K562 (cell line): ENCODE measurements around the gene DCAF6. TPM values are rescaled to one million over a fixed set of nuclear protein-coding genes. Genes with fewer than 3 reads are reported as not detected.

ENCODE experiments used
- ATAC-seq: fragments of 200-7000 bp; cut with Tn5 transposase; 3 replicates; pipeline ENCODE4 v1.9.1; 2020; ENCODE audit warnings: moderate library complexity
- BruUV-seq: library from RNA; stranded (reverse); fragments of 400-500 nt; replicated peaks from 2 replicates; lab custom pipeline; 2021; lab: Mats Ljungman, UMichigan
- CTCF ChIA-PET: fragments of 300-600 bp; formaldehyde crosslinking; extraction: SDS; loops from one replicate; lab custom pipeline; 2021; ENCODE audit warnings: low intra/inter-chr PET ratio; lab: Yijun Ruan, JAX
- POLR2A ChIA-PET: fragments of 300-600, 350-650 bp; sonication (Branson Sonifier 250); formaldehyde crosslinking; extraction: SDS; loops from one replicate; lab custom pipeline; 2021; ENCODE audit warnings: antibody characterized with exemption, inconsistent platforms; lab: Yijun Ruan, JAX
- DNase-seq, 4 experiments: peaks; one replicate each; pipeline versions ENCODE4 v3.0.0 to v3.0.0-alpha.2; 2011 to 2018; ENCODE audit warnings: low spot score in 3 of 4, mixed read lengths in 3 of 4; ENCODE audit errors: extremely low read depth in 1 of 4
- FAIRE-seq: peaks from 2 replicates; lab custom pipeline; 2011; peaks lifted over from hg19 to GRCh38; lab: Jason Lieb, UNC
- H2AFZ ChIP-seq: 2 replicates; pipeline ENCODE4 v1.6.0; 2011; ENCODE audit warnings: low read depth, low read length, control low read depth, inconsistent platforms
- H3K27ac ChIP-seq: fragments of 200-600 bp; 3 replicates; pipeline ENCODE4 v1.8.0; 2011; ENCODE audit warnings: low read depth, mild to moderate bottlenecking, control low read depth, inconsistent platforms, low read length, moderate library complexity, mixed read lengths; ENCODE audit errors: extremely low read depth
- H3K27me3 ChIP-seq, 2 experiments: fragments of 300-600 bp in 1 of 2; 2 replicates in 1 of 2; 3 replicates in 1 of 2; pipeline versions ENCODE4 v1.6.0 to v1.8.0; 2011; ENCODE audit warnings: inconsistent platforms in 2 of 2, low read length in 2 of 2, mild to moderate bottlenecking in 1 of 2, mixed read lengths in 1 of 2, moderate library complexity in 1 of 2; ENCODE audit not compliant: control insufficient read depth in 2 of 2, insufficient read depth in 2 of 2
- H3K36me3 ChIP-seq: fragments of 300-600 bp; 3 replicates; pipeline ENCODE4 v1.8.0; 2011; ENCODE audit warnings: mild to moderate bottlenecking, low read length, inconsistent platforms; ENCODE audit not compliant: control insufficient read depth, insufficient read depth
- H3K4me1 ChIP-seq, 2 experiments: fragments of 200-600 bp in 1 of 2; replicated peaks in 1 of 2; 2 replicates in 1 of 2; 3 replicates in 1 of 2; pipeline versions ENCODE4 v1.5.1 to v1.8.0; 2011; ENCODE audit warnings: inconsistent platforms in 2 of 2, low read length in 2 of 2, mild to moderate bottlenecking in 1 of 2, mixed read lengths in 1 of 2, moderate library complexity in 1 of 2; ENCODE audit not compliant: control insufficient read depth in 2 of 2, insufficient read depth in 2 of 2
- H3K4me2 ChIP-seq: 2 replicates; pipeline ENCODE4 v1.6.1; 2011; ENCODE audit warnings: low read length, control low read depth, inconsistent platforms, mixed read lengths; ENCODE audit not compliant: insufficient read depth
- H3K4me3 ChIP-seq: fragments of 200-600 bp; sonication (generic), shearing (Covaris generic); 2 replicates; pipeline ENCODE4 v1.5.1; 2016; ENCODE audit warnings: control low read depth, inconsistent platforms
- H3K79me2 ChIP-seq: fragments of 200-600 bp; 3 replicates; pipeline ENCODE4 v1.8.0; 2011; ENCODE audit warnings: low read length, inconsistent platforms; ENCODE audit not compliant: control insufficient read depth, insufficient read depth
- H3K9ac ChIP-seq, 2 experiments: 2 replicates each; pipeline versions ENCODE4 v1.6.0 to v1.6.1; 2011; ENCODE audit warnings: low read depth in 2 of 2, low read length in 2 of 2, control low read depth in 1 of 2, inconsistent platforms in 1 of 2, mild to moderate bottlenecking in 1 of 2, mixed read lengths in 1 of 2; ENCODE audit not compliant: insufficient read depth in 1 of 2
- H3K9me1 ChIP-seq: one replicate; pipeline ENCODE4 v1.6.0; 2011; ENCODE audit warnings: inconsistent platforms, mild to moderate bottlenecking, low read length, moderate library complexity; ENCODE audit not compliant: control insufficient read depth, insufficient read depth
- H3K9me3 ChIP-seq: replicated peaks from 2 replicates; pipeline ENCODE4 v1.5.1; 2011; ENCODE audit warnings: low read depth, low read length, inconsistent platforms; ENCODE audit not compliant: control insufficient read depth, insufficient read depth
- H4K20me1 ChIP-seq: replicated peaks from 2 replicates; pipeline ENCODE4 v1.6.1; 2011; ENCODE audit warnings: low read length, inconsistent platforms, mixed read lengths; ENCODE audit not compliant: control insufficient read depth, insufficient read depth
- BRD9 ChIP-seq: fragments of 450-650 bp; IDR thresholded peaks from 2 replicates; pipeline ENCODE4 v1.6.1; 2018; ENCODE audit warnings: low read depth; ENCODE audit not compliant: partially characterized antibody
- PTTG1 ChIP-seq: fragments of 450-650 bp; IDR thresholded peaks from 2 replicates; pipeline ENCODE4 v1.6.1; 2016; ENCODE audit warnings: low read depth, mild to moderate bottlenecking, missing genetic modification characterization, missing compliant biosample characterization
- RUNX1 ChIP-seq: sonication (generic); IDR thresholded peaks from 2 replicates; pipeline ENCODE4 v1.6.1; 2016; ENCODE audit warnings: antibody characterized with exemption, low read depth
- U2AF1 ChIP-seq: fragments of 200-400 bp; formaldehyde crosslinking; optimal IDR thresholded peaks from 2 replicates; pipeline ENCODE3; 2017; ENCODE audit warnings: mild to moderate bottlenecking, low read depth, low read length, moderate library complexity
- ZBED1 ChIP-seq: IDR thresholded peaks from 2 replicates; pipeline ENCODE4 v1.6.1; 2014
- ZNF263 ChIP-seq: sonication (generic); formaldehyde crosslinking; IDR thresholded peaks from 2 replicates; pipeline ENCODE4 v1.8.0; 2022; ENCODE audit warnings: mild to moderate bottlenecking, missing genetic modification reagents, borderline replicate concordance
- ZNF561 ChIP-seq: fragments of 450-650 bp; formaldehyde crosslinking; conservative IDR thresholded peaks from 2 replicates; pipeline ENCODE4 v1.4.0; 2020; ENCODE audit warnings: mild to moderate bottlenecking, moderate library complexity
- WGBS: fragments of 100-300 bp; shearing (Covaris generic); methylation state at CpG from one replicate; pipeline ENCODE4 v1.1.6; 2016; ENCODE audit warnings: low coverage, mixed read lengths; ENCODE audit not compliant: insufficient coverage; ENCODE audit errors: missing lambda C conversion rate; 5-methylcytosine and 5-hydroxymethylcytosine counted together
- in situ Hi-C: fragments of 300-500 bp; cut with MboI; formaldehyde crosslinking; loops from 4 replicates; pipeline ENCODE4 v1.15.0; 2018; ENCODE audit warnings: inconsistent platforms, mixed read lengths
- intact Hi-C: fragments of 100-400 bp; cut with micrococcal nuclease; formaldehyde crosslinking; loops from 2 replicates; pipeline ENCODE4 v1.14.2; 2022
- polyA plus RNA-seq, 8 experiments: library from polyadenylated mRNA; depleted of rRNA in 4 of 8; stranded (reverse) in 5 of 8; unstranded in 3 of 8; fragments of >200 nt; fragmentation: Nextera tagmentation in 2 of 8; fragmentation: Illumina TruSeq in 1 of 8; extraction: Ambion mirVana in 2 of 8; extraction: Trizol in 1 of 8; gene quantifications; 2 replicates each; pipeline versions ENCODE4 v1.2.1 to v1.2.3, GENCODE V29; 2011 to 2014; ENCODE audit warnings: inconsistent platforms in 1 of 8, missing spikeins in 1 of 8
- total RNA-seq, 7 experiments: library from RNA; depleted of rRNA in 6 of 7; stranded (reverse); fragments of >200 nt in 6 of 7; fragmentation: Illumina TruSeq in 2 of 7; extraction: Trizol in 2 of 7; gene quantifications; 2 replicates each; pipeline versions ENCODE4 v1.2.1 to v1.2.3, GENCODE V29; 2011 to 2021; ENCODE audit warnings: low replicate concordance in 1 of 7
- TF ChIP-seq, protein P1 (sequence below): sonication (generic); formaldehyde crosslinking; IDR thresholded peaks from 2 replicates; pipeline ENCODE4 v1.8.0; 2023; ENCODE audit warnings: missing genetic modification reagents, mild to moderate bottlenecking, borderline replicate concordance
- TF ChIP-seq, protein P2 (sequence below): sonication (generic); formaldehyde crosslinking; IDR thresholded peaks from 2 replicates; pipeline ENCODE4 v1.8.0; 2022; ENCODE audit warnings: mild to moderate bottlenecking, missing genetic modification reagents
- TF ChIP-seq, protein P3 (sequence below): fragments of 450-650 bp; IDR thresholded peaks from 2 replicates; pipeline ENCODE4 v1.6.1; 2017; ENCODE audit warnings: mild to moderate bottlenecking, moderate library complexity
- TF ChIP-seq, protein P4 (sequence below): sonication (generic); formaldehyde crosslinking; IDR thresholded peaks from 2 replicates; pipeline ENCODE4 v1.8.1; 2023; ENCODE audit warnings: mild to moderate bottlenecking, missing genetic modification reagents, moderate library complexity

Gene DCAF6
- total and polyA plus RNA-seq, 9 of the 15 experiments (the other 6 are each of a cell fraction or from before 2014, with no cell fraction given) = 19.1 to 102 (median 46.3) TPM

DNA sequence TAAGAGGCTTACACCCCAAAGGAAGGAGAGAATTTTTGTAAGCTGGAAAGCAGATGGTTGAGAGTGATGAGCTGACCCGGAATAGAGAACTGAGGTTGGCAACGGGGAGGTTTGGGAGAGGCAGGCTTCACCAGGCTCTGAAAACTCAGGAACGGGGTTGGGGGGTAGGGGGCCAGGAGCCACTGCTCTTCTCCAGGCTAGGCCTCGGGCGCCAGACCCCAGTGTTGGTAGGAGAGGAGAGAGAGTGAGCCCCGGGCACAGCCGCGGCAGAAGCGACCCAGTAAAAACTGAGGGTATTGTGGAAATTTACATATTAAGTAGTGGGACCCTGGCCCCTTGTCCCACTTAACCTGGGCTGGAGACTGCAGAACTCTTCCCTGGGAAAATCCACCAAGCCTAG, 154.6 kb downstream of the DCAF6 start:
- Histone ChIP-seq H4K20me1 (no peaks in the 10 kb centered on the region), H3K4me1 (peaks cover 0 to 8% of the 10 kb centered on the region in 2 experiments; a peak in 1 of 5 replicates), H3K27me3 (peaks cover 5 to 22% of the 10 kb centered on the region in 2 experiments; a peak in 4 of 5 replicates), H3K27ac (no peak overlapping the region), H3K4me2 (no peak overlapping the region), H3K9me1 (no peaks in the 10 kb centered on the region), H3K9ac (no peak overlapping the region), H3K36me3 (no peaks in the 10 kb centered on the region), H2AFZ (no peak overlapping the region; the same call in 1 of the 2 replicates), H3K4me3 (no peak overlapping the region), H3K79me2 (no peaks in the 10 kb centered on the region), H3K9me3 (no peaks in the 10 kb centered on the region)
- in situ Hi-C loops = loop anchor here (10.0 kb wide), 1 partner anchor 494 kb away; no protein-coding TSS in a partner anchor
- no peak for DNase-seq
- ChIA-PET POLR2A (interaction anchor here (0.6 to 2.3 kb wide), 6 partner anchors 9 to 241 kb away, joined by 3 to 11 read pairs (median 4); no protein-coding TSS in a partner anchor), CTCF (interaction anchor here (1.3 kb wide), 1 partner anchor 9 kb away, joined by 3 read pairs; no protein-coding TSS in a partner anchor)
- FAIRE-seq = no peak
- no TSS peak for BruUV-seq
- WGBS = 54% methylated on average over 9 of the region's 9 CpGs
- intact Hi-C loops = loop anchor here (5.0 to 10.0 kb wide), 4 partner anchors 56 to 344 kb away; partner anchors contain the start of gene SFT2D2
- ATAC-seq = no peak
- TF ChIP-seq, protein P1, sequence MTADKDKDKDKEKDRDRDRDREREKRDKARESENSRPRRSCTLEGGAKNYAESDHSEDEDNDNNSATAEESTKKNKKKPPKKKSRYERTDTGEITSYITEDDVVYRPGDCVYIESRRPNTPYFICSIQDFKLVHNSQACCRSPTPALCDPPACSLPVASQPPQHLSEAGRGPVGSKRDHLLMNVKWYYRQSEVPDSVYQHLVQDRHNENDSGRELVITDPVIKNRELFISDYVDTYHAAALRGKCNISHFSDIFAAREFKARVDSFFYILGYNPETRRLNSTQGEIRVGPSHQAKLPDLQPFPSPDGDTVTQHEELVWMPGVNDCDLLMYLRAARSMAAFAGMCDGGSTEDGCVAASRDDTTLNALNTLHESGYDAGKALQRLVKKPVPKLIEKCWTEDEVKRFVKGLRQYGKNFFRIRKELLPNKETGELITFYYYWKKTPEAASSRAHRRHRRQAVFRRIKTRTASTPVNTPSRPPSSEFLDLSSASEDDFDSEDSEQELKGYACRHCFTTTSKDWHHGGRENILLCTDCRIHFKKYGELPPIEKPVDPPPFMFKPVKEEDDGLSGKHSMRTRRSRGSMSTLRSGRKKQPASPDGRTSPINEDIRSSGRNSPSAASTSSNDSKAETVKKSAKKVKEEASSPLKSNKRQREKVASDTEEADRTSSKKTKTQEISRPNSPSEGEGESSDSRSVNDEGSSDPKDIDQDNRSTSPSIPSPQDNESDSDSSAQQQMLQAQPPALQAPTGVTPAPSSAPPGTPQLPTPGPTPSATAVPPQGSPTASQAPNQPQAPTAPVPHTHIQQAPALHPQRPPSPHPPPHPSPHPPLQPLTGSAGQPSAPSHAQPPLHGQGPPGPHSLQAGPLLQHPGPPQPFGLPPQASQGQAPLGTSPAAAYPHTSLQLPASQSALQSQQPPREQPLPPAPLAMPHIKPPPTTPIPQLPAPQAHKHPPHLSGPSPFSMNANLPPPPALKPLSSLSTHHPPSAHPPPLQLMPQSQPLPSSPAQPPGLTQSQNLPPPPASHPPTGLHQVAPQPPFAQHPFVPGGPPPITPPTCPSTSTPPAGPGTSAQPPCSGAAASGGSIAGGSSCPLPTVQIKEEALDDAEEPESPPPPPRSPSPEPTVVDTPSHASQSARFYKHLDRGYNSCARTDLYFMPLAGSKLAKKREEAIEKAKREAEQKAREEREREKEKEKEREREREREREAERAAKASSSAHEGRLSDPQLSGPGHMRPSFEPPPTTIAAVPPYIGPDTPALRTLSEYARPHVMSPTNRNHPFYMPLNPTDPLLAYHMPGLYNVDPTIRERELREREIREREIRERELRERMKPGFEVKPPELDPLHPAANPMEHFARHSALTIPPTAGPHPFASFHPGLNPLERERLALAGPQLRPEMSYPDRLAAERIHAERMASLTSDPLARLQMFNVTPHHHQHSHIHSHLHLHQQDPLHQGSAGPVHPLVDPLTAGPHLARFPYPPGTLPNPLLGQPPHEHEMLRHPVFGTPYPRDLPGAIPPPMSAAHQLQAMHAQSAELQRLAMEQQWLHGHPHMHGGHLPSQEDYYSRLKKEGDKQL (CRISPR knock-in tag) = no peak
- no peak for TF ChIP-seq ZNF561 (CRISPR knock-in tag)
- no peak for TF ChIP-seq BRD9
- no peak for TF ChIP-seq ZBED1
- no peak for TF ChIP-seq U2AF1
- TF ChIP-seq, protein P2, sequence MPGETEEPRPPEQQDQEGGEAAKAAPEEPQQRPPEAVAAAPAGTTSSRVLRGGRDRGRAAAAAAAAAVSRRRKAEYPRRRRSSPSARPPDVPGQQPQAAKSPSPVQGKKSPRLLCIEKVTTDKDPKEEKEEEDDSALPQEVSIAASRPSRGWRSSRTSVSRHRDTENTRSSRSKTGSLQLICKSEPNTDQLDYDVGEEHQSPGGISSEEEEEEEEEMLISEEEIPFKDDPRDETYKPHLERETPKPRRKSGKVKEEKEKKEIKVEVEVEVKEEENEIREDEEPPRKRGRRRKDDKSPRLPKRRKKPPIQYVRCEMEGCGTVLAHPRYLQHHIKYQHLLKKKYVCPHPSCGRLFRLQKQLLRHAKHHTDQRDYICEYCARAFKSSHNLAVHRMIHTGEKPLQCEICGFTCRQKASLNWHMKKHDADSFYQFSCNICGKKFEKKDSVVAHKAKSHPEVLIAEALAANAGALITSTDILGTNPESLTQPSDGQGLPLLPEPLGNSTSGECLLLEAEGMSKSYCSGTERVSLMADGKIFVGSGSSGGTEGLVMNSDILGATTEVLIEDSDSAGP (CRISPR knock-in tag) = no peak
- TF ChIP-seq PTTG1 (tag) = no peak
- no peak for TF ChIP-seq RUNX1
- TF ChIP-seq, protein P3, sequence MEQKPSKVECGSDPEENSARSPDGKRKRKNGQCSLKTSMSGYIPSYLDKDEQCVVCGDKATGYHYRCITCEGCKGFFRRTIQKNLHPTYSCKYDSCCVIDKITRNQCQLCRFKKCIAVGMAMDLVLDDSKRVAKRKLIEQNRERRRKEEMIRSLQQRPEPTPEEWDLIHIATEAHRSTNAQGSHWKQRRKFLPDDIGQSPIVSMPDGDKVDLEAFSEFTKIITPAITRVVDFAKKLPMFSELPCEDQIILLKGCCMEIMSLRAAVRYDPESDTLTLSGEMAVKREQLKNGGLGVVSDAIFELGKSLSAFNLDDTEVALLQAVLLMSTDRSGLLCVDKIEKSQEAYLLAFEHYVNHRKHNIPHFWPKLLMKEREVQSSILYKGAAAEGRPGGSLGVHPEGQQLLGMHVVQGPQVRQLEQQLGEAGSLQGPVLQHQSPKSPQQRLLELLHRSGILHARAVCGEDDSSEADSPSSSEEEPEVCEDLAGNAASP = no peak
- no peak for TF ChIP-seq ZNF263 (CRISPR knock-in tag)
- TF ChIP-seq, protein P4, sequence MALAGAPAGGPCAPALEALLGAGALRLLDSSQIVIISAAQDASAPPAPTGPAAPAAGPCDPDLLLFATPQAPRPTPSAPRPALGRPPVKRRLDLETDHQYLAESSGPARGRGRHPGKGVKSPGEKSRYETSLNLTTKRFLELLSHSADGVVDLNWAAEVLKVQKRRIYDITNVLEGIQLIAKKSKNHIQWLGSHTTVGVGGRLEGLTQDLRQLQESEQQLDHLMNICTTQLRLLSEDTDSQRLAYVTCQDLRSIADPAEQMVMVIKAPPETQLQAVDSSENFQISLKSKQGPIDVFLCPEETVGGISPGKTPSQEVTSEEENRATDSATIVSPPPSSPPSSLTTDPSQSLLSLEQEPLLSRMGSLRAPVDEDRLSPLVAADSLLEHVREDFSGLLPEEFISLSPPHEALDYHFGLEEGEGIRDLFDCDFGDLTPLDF (CRISPR knock-in tag) = no peak
